Suprapubic skin (tissue), 4 donors: Measurements from ENCODE around the gene GAN. TPM values are rescaled to one million over a fixed set of nuclear protein-coding genes. Genes with fewer than 3 reads are reported as not detected.
"Not testable (repeated sequence)": the region's sequence is repeated elsewhere in the genome, so short reads cannot be mapped to it uniquely, and the experiment has no call there.

Experiments used
- DNase-seq, 2 donors: peaks; one replicate each; pipeline ENCODE4 v3.0.0-alpha.2; 2019; ENCODE audit warnings: low spot score in 2 of 2
- H3K27ac ChIP-seq: fragments of 200-600 bp; sonication (generic); one replicate; pipeline ENCODE4 v1.5.1; 2019
- H3K27me3 ChIP-seq: fragments of 200-600 bp; sonication (generic); one replicate; pipeline ENCODE4 v1.5.1; 2019
- H3K36me3 ChIP-seq: fragments of 200-600 bp; sonication (generic); one replicate; pipeline ENCODE4 v1.5.1; 2019
- H3K4me1 ChIP-seq: fragments of 200-600 bp; sonication (generic); one replicate; pipeline ENCODE4 v1.5.1; 2019
- H3K4me3 ChIP-seq: fragments of 200-600 bp; sonication (generic); one replicate; pipeline ENCODE4 v1.5.1; 2019; ENCODE audit warnings: mild to moderate bottlenecking
- H3K9me3 ChIP-seq: fragments of 200-600 bp; sonication (generic); one replicate; pipeline ENCODE4 v1.5.1; 2019
- CTCF ChIP-seq, 2 donors: fragments of 200-600 bp in 1 of 2; fragments of 450-650 bp in 1 of 2; sonication (generic) in 1 of 2; IDR thresholded peaks; one replicate each; pipeline ENCODE4 v1.5.1; 2016 to 2019; ENCODE audit warnings: antibody characterized with exemption in 2 of 2, mild to moderate bottlenecking in 1 of 2, moderate library complexity in 1 of 2
- EP300 ChIP-seq: sonication (generic); formaldehyde crosslinking; IDR thresholded peaks from one replicate; pipeline ENCODE4 v1.6.1; 2017; ENCODE audit warnings: antibody characterized with exemption
- POLR2A ChIP-seq, 2 donors: fragments of 450-650 bp; IDR thresholded peaks; one replicate each; pipeline ENCODE4 v1.6.1; 2017; ENCODE audit warnings: antibody characterized with exemption in 2 of 2, mild to moderate bottlenecking in 2 of 2, moderate library complexity in 2 of 2
- POLR2AphosphoS5 ChIP-seq, 3 donors: sonication (generic); formaldehyde crosslinking; IDR thresholded peaks; one replicate each; pipeline ENCODE4 v1.6.1; 2017; ENCODE audit warnings: antibody characterized with exemption in 3 of 3
- WGBS: methylation state at CpG from one replicate; pipeline ENCODE4 v1.1.5; 2018; 5-methylcytosine and 5-hydroxymethylcytosine counted together
- total RNA-seq, 4 donors: library from RNA; depleted of rRNA; stranded (reverse); fragments of >200 nt; gene quantifications; one replicate each; pipeline ENCODE4 v1.1.0, GENCODE V29; 2016

Gene GAN
- total RNA-seq, 4 donors from 2014 or later, result 74.3 to 168 (median 130) TPM

GRCh38 chr16:81333356-81333755, 18.6 kb downstream of the GAN start:
- Histone ChIP-seq H3K4me1 (peaks cover 12% of the 10 kb centered on the region), H3K27ac (no peak overlapping the region), H3K27me3 (no peaks in the 10 kb centered on the region), H3K36me3 (no peaks in the 10 kb centered on the region), H3K4me3 (no peak overlapping the region), H3K9me3 (no peaks in the 10 kb centered on the region)
- 90% methylated on average over 3 of the region's 3 CpGs for WGBS
- TF ChIP-seq CTCF (IDR thresholded peaks at IDR 0.05), result no peak
- TF ChIP-seq POLR2AphosphoS5 (IDR thresholded peaks at IDR 0.05), result no peak
- TF ChIP-seq POLR2A (IDR thresholded peaks at IDR 0.05), result no peak
- no peak for TF ChIP-seq EP300
- DNase-seq, result no peak

GRCh38 chr16:81335669-81336068, 20.9 kb downstream of the GAN start:
- H3K4me3 ChIP-seq, result no peak overlapping the region
- H3K27ac ChIP-seq, result no peak overlapping the region
- DNase-seq, result no peak
- H3K36me3 ChIP-seq, result no peaks in the 10 kb centered on the region
- no peaks in the 10 kb centered on the region for H3K27me3 ChIP-seq
- H3K9me3 ChIP-seq, result no peaks in the 10 kb centered on the region
- no peaks in the 10 kb centered on the region for H3K4me1 ChIP-seq
- 92% methylated on average over 5 of the region's 6 CpGs for WGBS
- no peak for TF ChIP-seq POLR2AphosphoS5 (IDR thresholded peaks at IDR 0.05)

GRCh38 chr16:81337097-81337496, 22.3 kb downstream of the GAN start:
- H3K27ac ChIP-seq, result no peak overlapping the region
- WGBS, result 95% methylated on average over 5 of the region's 5 CpGs
- TF ChIP-seq POLR2AphosphoS5 (IDR thresholded peaks at IDR 0.05) (no peak), EP300 (no peak), POLR2A (IDR thresholded peaks at IDR 0.05) (no peak), CTCF (IDR thresholded peaks at IDR 0.05) (no peak)
- no peak for DNase-seq
- H3K27me3 ChIP-seq, result no peaks in the 10 kb centered on the region
- no peaks in the 10 kb centered on the region for H3K36me3 ChIP-seq
- H3K4me1 ChIP-seq, result no peaks in the 10 kb centered on the region
- H3K9me3 ChIP-seq, result no peaks in the 10 kb centered on the region
- no peak overlapping the region for H3K4me3 ChIP-seq

GRCh38 chr16:81345172-81345571, 30.4 kb downstream of the GAN start:
- not testable (repeated sequence) for H3K36me3 ChIP-seq, DNase-seq, H3K4me3 ChIP-seq, H3K27me3 ChIP-seq, H3K4me1 ChIP-seq, H3K27ac ChIP-seq
- peaks cover 14% of the 10 kb centered on the region for H3K9me3 ChIP-seq
- 94% methylated on average over 3 of the region's 3 CpGs for WGBS

- H3K9me3 ChIP-seq, result peaks cover 14% of the 10 kb centered on the region
- no peak for DNase-seq
- whole genome bisulfite sequencing, result 100% methylated on average over 1 of the region's 1 CpG
- peaks cover 5% of the 10 kb centered on the region for H3K36me3 ChIP-seq
- H3K27me3 ChIP-seq, result no peaks in the 10 kb centered on the region
- no peak overlapping the region for H3K27ac ChIP-seq
- TF ChIP-seq POLR2A (IDR thresholded peaks at IDR 0.05), result no peak
- no peak for TF ChIP-seq EP300
- no peak for TF ChIP-seq POLR2AphosphoS5 (IDR thresholded peaks at IDR 0.05)
- no peak for TF ChIP-seq CTCF (IDR thresholded peaks at IDR 0.05)
- no peak overlapping the region for H3K4me3 ChIP-seq
- no peaks in the 10 kb centered on the region for H3K4me1 ChIP-seq
Measured at GRCh38 chr16:81347425-81347824, 32.7 kb downstream of the GAN start.

- DNase-seq, result no peak
- Histone ChIP-seq H3K27me3 (no peaks in the 10 kb centered on the region), H3K9me3 (peaks cover 14% of the 10 kb centered on the region), H3K27ac (no peak overlapping the region), H3K4me1 (no peaks in the 10 kb centered on the region), H3K4me3 (no peak overlapping the region), H3K36me3 (peaks cover 15% of the 10 kb centered on the region)
- TF ChIP-seq CTCF (IDR thresholded peaks at IDR 0.05) (no peak), POLR2AphosphoS5 (IDR thresholded peaks at IDR 0.05) (no peak), EP300 (no peak), POLR2A (IDR thresholded peaks at IDR 0.05) (no peak)
- WGBS, result 88% methylated on average over 4 of the region's 4 CpGs
Measured at GRCh38 chr16:81349608-81350305, 35.0 kb downstream of the GAN start.
